SW 1271 (cell line): ENCODE data around the gene ZSWIM1.
"Not testable (repeated sequence)": the region's sequence is repeated elsewhere in the genome, so short reads cannot be mapped to it uniquely, and the experiment has no call there.

Experiments used
- DNase-seq, 2 experiments: peaks; one replicate each; lab custom pipeline; 2025; lab: John Stamatoyannopoulos, UW

Gene ZSWIM1

DNA sequence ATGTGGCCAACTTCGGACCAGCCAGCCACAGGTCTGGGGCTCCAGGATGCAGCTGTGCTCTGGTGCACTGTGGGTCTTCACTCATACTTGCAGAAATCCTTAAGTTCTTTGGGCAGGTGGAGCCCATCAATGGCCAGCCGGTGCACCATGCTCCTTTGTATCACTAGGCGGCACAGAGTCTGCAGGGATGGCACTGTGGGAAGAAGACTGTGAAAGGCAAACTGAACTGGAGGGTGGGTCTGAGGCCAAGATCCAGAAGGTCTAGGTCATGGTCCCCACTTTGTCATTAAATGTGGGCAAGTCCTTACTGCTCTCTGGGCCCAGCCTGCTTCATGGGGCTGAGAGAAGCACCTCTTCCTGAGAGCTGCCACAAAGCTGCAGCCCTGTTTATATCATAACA, 7.7 kb downstream of the ZSWIM1 start:
- DNase-seq, result no peak

DNA sequence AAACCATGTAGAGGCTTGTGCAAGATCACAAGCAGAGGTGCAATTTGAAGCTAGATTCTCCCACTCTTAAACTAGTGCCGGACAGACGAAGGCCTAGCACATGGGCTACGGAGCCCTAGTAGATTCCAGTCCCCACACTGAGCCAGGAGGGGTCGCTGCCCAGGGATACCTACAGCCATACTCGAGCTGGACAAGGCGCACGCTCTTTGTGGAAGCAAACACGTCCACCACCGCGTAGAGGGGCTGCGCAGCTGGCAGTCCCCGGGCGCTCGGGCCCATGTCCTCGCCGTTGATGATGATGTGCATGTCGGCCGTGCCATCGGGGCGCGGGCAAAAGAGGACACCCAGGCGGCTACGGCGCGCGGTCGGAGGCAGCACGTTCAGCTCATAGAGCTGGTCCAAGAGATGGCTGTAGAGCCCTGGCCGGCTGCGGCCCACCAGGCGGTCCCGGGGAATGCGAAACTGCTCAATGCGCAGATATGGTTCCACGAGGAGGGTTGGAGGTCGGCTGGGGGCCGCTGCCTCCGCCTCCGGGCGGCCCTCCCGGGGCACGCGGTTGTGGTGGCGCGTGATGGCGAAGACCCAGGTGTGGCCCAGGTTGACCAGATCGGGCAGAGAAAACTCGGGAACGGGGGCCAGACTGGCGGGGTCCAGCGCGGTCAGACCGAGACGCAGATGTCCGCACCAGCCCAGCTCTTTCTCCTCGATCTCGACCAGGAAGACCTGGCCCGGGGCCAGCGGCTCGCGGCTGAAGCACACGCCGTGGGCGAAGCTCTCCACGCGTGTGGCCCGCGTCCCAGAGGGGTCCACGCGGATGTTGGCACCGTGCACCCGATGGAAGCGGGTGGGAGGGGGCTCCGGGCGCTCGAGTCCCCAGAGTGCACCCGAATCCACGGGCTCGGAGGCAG, 9.3 kb downstream of the ZSWIM1 start:
- peak; percentile 34 to 71 for DNase-seq

DNA sequence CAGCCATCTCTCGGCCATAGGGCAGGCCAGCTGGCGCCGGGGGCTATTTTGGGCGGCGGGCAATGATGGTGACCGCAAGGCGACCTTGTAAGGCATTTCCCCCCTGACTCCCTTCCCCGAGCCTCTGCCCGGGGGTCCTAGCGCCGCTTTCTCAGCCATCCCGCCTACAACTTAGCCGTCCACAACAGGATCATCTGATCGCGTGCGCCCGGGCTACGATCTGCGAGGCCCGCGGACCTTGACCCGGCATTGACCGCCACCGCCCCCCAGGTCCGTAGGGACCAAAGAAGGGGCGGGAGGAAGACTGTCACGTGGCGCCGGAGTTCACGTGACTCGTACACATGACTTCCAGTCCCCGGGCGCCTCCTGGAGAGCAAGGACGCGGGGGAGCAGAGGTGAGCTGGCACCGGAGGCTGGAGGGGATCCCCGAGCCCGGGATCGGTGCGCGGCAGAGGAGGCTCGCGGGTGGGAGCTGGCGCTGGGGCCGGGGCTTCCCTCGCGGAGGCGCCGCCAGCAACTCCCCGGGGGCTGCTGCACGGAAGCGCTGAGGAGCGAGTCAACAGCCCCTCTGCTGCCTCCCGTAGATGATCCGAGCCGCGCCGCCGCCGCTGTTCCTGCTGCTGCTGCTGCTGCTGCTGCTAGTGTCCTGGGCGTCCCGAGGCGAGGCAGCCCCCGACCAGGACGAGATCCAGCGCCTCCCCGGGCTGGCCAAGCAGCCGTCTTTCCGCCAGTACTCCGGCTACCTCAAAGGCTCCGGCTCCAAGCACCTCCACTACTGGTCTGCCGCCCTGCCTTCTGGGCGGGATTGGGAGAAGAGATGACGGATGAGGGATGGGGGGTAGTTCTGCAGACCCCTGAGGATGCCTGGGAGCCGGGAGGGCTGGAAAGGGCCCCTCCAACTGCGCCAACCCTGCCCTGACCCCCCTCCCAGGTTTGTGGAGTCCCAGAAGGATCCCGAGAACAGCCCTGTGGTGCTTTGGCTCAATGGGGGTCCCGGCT, 10.3 kb downstream of the ZSWIM1 start, which contains the start of the genes CTSA and NEURL2:
Gene CTSA, plus strand, starts transcription at position 351 of the 999 bp plus-strand sequence. Its CDS starts 234 bp downstream, at position 585.
Gene NEURL2, minus strand, starts transcription at position 224 of the 999 bp plus-strand sequence. Its CDS starts 217 bp downstream, at position 7.
- DNase-seq, result peak; percentile 68 to 85

DNA sequence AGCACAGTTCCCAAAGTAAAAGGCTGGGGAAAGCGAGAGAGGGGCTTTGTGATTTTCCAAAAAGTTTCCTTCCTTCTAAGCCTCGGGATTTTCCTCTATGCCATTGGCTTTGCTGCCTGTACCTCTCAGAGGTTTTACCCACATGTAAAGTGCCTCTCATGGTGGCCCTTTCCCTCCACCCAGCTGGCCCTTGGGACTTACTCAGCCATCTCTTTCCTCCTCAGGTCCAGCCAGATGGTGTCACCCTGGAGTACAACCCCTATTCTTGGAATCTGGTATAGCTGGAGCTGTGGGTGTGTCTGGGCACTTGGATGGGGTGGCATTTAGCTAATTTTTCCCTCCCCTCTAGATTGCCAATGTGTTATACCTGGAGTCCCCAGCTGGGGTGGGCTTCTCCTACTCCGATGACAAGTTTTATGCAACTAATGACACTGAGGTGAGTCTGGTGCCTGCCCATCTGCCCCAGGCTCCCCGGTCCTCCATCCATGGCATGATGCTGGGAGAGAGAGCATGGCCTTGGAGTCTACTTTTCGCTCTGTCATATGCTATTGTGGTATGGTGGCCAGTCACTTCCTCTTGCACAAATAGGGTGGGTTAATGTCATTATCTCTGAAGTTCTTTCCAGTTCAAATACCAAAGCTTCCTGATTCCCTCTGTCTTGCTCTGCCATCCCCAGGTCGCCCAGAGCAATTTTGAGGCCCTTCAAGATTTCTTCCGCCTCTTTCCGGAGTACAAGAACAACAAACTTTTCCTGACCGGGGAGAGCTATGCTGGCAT, 11.2 kb downstream of the ZSWIM1 start:
- peak; percentile 14 to 19 for DNase-seq

DNA sequence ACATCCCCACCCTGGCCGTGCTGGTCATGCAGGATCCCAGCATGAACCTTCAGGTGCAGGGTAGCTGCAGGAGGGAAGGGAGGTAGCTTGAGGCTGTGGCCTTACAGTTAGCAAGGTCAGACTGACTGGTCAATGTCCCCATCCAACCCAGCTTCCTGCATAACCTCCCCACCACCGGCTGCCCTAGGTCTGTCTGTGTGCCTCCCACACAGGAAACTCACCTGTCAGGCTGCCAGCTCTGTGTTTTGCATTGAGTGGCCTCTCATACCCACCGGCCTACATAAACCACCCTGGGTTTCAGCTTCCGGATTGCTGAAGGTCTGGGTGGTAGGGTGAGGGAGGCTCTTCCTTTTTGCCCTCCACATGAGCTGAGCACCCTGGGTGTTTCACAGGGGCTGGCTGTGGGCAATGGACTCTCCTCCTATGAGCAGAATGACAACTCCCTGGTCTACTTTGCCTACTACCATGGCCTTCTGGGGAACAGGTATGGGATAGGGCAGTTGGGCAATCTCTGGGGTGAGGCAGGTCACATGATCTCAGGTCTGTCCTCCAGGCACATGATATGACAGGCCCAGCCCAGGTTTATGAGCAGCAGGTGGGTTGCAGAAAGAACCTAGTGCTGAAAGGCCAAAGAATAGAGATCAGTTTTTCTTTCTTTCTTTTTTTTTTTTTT, 11.9 kb downstream of the ZSWIM1 start:
- no peak for DNase-seq

DNA sequence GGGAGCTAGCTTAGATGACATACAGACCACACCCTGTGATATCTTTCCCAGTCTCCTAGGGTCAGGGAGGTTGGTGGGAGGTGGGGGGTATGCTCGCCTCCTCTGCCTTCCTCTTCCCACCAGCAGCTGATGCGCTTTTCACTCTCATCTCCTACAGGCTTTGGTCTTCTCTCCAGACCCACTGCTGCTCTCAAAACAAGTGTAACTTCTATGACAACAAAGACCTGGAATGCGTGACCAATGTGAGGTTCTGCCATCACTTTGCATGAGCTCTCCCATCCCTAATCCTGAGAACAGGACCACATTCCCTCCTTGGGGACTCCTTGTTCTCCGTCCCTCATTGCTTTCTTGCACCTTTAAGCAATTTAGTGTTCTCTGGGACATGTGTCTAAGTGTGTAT, 12.8 kb downstream of the ZSWIM1 start:
- no peak for DNase-seq

DNA sequence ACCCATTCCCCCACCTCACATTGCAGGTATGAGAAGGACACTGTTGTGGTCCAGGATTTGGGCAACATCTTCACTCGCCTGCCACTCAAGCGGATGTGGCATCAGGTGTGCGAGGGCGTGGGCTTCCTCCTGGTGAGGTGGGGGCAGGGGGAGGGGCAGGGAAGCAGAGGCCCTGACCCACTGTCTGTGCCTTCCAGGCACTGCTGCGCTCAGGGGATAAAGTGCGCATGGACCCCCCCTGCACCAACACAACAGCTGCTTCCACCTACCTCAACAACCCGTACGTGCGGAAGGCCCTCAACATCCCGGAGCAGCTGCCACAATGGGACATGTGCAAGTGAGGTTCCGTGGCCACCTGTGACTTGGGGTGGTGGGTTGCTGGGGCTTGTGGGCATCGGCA, 13.8 kb downstream of the ZSWIM1 start:
- no peak for DNase-seq

DNA sequence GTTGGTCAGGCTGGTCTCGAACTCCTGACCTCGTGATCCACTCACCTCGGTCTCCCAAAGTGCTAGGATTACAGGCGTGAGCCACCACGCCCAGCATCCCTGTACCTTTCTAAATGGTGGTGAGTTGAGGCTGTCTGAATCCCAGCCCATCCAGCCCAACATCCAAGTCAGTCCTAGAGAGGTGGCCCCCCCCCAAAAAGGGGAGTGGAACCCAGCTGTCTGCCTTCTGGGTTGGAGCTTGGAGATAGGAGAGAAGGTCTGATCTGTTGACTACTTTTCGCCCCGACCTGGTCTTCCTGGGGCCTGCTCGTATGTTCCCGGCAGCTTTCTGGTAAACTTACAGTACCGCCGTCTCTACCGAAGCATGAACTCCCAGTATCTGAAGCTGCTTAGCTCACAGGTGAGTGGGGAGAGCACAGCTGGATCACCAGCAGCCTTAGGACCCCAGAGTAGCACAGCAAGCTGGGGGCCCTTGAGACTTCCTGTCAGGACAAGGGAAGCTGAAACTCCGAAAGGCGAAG, 15.7 kb downstream of the ZSWIM1 start:
- DNase-seq, result no peak

DNA sequence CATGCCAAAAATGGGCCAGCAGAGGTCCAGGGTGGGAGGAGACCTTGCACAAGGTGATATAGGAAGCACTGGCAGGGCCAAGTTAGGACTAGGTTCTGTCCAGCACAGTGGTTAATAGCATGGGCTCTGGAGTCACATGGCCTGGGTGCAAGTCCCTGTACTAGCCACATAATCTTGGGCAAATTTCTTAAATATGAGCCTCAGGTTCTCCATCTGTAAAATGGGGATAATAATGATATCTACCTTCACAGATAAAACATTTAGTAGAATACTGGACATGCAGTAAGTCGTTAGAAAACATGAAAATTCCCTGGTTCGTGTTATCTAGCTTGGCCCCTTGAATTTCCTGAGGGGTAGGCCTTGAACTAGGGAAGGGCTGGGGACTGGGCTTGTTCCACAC, 16.3 kb downstream of the ZSWIM1 start:
- DNase-seq, result no peak

DNA sequence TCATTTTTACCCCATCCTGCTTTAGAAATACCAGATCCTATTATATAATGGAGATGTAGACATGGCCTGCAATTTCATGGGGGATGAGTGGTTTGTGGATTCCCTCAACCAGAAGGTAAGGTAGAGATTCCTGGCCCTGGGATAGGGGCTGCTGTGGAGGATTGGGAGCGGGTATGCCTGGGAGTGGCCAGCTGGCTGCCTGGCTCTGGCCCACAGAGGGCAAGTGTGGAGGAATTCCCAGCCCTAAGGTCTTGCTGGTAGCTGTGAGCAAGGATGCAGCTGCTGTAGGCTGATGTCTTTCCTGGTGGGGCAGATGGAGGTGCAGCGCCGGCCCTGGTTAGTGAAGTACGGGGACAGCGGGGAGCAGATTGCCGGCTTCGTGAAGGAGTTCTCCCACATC, 16.7 kb downstream of the ZSWIM1 start:
- DNase-seq, result no peak

DNA sequence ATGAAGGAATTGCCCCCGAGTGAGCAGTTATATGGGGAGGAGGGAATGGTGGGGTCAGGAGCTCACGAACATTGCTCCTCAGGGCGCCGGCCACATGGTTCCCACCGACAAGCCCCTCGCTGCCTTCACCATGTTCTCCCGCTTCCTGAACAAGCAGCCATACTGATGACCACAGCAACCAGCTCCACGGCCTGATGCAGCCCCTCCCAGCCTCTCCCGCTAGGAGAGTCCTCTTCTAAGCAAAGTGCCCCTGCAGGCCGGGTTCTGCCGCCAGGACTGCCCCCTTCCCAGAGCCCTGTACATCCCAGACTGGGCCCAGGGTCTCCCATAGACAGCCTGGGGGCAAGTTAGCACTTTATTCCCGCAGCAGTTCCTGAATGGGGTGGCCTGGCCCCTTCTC, 17.3 kb downstream of the ZSWIM1 start:
- DNase-seq, result no peak

DNA sequence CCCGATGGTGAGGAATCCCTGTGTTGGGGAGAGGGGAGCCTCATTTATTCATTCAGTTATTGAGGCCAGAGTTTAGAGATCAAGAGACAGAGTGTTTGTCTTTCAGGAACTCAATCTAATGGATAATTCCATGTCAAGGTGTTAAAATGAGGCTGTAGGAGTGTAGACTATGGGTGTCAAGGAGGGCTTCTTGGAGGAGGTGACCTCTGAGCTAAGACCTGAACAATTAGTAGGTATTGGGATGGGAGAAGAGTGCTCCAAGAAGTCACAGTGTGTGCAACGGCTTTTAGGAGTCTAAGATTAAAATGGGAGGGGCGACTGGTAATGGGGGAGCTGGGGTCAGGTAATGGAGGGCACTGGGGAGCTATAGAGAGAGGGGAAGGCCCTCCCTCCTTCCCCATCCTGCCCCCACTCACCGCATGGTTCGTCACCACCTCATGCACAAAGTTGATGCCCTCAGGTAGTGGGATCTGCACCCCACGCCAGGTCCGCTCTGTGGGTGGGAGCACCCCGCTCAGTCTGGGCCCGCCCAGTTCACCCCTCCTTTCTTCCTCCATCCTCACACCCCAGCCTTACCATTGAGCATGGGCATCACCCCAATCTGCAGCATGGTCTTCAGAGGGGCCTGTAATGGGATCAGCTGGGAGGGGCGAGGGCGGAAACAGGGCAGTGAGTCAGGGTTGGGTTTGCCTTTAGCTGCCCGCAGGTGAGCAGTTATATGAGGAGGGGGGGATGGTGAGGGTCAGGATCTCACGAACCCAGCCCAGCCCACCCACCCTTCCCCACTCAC, 18.2 kb downstream of the ZSWIM1 start:
- DNase-seq, result no peak

DNA sequence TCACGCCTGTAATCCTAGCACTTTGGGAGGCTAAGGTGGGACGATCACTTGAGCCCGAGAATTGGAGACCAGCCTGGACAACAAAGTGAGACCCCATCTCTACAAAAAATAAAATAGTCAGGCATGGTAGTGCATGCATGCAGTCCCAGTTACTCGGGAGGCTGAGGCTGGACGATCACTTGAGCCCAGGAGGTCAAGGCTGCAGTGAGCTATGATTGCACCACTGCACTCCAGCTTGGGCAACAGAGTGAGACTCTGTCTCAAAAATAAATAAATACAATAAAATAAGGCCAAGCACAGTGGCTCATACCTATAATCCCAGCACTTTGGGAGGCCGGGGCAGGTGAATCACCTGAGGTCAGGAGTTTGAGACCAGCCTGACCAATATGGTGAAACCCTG, 20.3 kb downstream of the ZSWIM1 start:
- not testable (repeated sequence) for DNase-seq

DNA sequence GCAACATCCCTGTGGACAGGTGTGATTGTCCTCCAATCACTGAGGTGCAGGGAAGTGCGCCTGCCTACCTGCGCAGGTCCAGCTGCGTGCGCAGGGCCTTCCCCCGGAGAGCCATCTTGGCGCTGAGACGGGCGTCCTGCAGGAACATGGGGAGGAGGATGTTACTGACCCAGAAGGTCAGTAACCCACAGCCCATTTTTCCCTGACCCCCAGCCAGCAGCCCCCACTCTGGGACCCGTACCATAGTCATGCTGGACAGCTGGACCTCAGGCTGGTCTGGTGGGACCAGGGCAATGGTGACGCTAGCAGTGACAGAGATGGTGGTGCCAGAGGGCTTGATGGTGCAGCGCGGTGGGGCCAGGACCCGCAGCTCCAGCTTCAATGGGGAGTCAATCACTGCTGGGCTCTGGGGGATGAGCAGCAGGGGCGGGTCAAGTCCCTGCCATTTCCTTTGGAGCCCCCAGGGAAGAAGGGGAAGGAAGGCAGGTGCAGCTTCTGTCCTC, 21.2 kb downstream of the ZSWIM1 start:
- no peak for DNase-seq

DNA sequence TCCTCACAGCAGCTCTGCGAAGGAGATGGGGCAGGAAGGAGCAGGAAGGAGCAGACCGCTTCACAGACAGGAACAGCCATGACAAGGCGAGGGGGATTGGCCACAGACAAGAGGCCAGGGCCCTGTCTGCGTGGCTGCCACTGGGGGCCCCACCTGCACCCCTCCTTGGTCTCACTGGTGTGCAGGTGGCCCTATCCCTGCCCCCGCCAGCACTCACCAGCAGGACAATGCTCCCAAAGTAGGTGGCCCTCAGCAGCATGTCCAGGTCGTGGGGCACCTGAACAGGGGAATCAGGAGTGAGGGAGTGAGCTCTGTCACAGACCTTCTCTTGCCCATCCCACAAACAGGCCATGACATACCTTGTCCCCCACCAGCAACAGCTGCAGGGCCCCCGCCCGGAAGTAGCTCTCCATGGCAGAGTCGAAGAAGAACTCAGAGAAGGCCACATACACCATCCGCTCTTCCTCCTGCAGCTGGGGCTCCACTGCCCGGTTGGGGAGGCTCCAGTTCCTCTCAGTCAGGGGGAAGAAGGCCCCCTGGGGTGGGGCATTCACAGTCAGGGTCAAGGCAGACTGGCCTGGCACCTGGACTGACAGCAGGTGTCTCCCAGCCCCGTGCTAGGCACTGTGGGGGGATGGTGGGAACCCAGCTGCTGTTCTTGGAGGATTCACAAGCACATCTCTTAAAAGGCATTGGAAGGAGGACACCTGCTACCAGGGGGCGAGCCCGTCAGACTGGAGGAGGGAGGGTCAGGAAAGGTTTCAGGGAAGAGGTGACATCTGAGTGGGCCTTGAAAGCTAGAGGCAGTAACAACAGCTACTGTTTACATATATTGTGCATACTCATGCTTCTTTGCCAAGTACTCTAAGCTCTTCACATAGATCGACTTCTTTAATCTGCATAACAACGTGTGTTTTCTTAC, 23.8 kb downstream of the ZSWIM1 start:
- DNase-seq, result no peak

DNA sequence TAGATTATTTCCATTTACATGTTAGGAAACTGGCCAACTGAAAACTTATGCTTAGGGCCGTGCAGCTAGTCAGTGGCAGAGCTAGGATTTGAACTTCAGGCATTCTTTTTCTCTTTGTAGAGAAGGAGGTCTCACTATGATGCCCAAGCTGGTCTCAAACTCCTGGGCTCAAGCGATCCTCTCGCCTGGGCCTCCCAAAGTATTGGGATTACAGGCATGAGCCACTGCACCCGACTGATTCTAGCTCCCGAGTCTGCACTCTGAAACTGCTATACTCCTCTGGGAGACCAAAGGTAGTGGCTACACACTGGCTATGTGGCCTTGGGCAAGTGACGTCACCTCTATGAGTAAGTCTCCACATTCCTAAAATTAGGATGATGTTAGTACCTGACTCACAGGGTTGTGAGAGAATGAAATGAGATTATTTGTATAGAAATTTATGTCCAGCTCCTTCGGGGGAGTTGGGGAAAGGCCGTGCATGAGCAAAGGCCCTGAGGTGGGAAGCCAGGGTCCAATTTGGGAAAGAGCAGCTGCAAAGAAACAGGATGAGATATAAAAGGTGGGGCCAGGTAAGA, 24.6 kb downstream of the ZSWIM1 start:
- peak in 1 of 2 experiments; percentile 8 for DNase-seq

DNA sequence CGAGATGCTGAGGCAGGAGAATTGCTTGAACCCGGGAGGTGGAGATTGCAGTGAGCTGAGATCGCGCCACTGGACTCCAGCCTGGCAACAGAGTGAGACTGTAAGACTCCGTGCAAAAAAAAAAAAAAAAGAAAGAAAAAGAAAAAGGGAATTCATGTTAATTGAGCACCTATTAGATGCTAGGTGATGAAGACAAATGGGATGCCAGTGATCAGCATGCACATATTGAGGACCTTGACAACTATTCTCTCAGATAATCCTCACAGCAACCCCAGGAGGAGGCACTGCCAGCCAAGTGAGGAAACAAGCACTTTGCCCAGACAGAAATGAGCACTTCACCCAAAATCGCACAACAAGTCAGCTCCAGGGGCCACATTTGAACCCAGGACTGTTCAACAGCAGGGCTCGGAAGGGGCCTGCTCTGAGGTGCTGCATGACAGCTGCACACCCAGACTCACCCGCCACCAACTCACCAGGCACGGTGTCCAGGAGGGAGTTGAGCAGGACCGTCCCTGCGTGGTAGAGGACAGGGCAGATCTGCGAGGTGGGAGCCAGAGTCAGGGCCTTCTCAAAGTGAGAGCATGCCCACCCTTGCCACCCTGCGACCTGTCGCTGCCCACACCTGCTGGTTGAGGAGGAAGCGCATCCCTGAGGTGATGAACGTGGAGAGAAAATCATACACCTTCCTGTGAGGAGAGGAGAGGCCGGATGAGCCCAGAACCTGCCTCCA, 26.4 kb downstream of the ZSWIM1 start:
- no peak for DNase-seq

DNA sequence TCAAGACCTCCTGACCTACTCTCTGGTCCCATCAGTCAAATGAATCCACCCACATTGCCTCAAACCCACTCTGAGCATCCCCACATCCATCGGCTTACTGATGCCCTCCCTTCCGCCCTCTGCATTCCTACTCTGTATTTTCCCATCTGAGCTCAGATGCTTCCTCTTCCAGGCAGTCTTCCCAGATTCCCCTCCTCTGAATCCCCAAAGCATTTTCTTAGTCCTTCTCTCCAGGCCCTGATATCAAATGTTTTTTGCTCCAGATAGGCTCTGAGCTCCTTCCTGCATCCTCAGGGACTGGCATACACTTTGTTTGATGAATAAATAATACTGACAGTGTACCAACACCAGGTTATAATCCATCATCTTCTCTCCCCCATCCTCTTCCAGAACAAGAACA, 27.1 kb downstream of the ZSWIM1 start:
- DNase-seq, result no peak
